ENCODE measurements around the gene ZNF732. TPM values are rescaled to one million over a fixed set of nuclear protein-coding genes. Genes with fewer than 3 reads are reported as not detected.

ZNF732 gene
- total and polyA plus RNA-seq, 2 of the 8 experiments (the other 6 are each of a cell fraction or from before 2014, with no cell fraction given), result 1.9 to 35.7 TPM

GRCh38 chr4:294732-295131, 10.5 kb downstream of the ZNF732 start:
- ChIA-PET CTCF (ENCODE audit: partially characterized antibody) (interaction anchor here (1.0 to 1.9 kb wide), 3 partner anchors 11 to 45 kb away, joined by 3 to 7 read pairs (median 5); partner anchors contain the start of gene ZNF732), POLR2A (ENCODE audit: partially characterized antibody) (interaction anchor here (0.6 to 4.5 kb wide), 5 partner anchors 8 to 132 kb away, joined by 3 to 26 read pairs (median 3); partner anchors contain the start of gene ZNF732)
- Histone ChIP-seq H3K79me2 (ENCODE audit: control insufficient read depth in 1 of 2, insufficient read depth in 2 of 2, low read length in 2 of 2) (peaks cover 21 to 95% of the 10 kb centered on the region in 2 experiments), H3K79me1 (ENCODE audit: low read depth, low read length) (peaks cover 4% of the 10 kb centered on the region; the same call in 1 of the 2 replicates), H2BK15ac (ENCODE audit: low read length) (no peak overlapping the region), H3K9ac (replicated peaks in 1 of 4; ENCODE audit: extremely low read depth in 1 of 4, low read depth in 3 of 4, low read length in 3 of 4) (no peak overlapping the region), H3K18ac (ENCODE audit: extremely low read depth, low read length) (no peak overlapping the region), H3K9me3 (ENCODE audit: insufficient read depth in 2 of 2, low read depth in 1 of 2, low read length in 1 of 2) (peaks cover 0 to 4% of the 10 kb centered on the region in 2 experiments; a peak in 1 of 4 replicates), H4K91ac (replicated peaks; ENCODE audit: insufficient read length, low read length) (no peak overlapping the region), H4K8ac (ENCODE audit: extremely low read depth, insufficient read depth, low read length) (no peak overlapping the region), H2AK5ac (ENCODE audit: low read depth, low read length) (no peak overlapping the region), H2BK12ac (ENCODE audit: low read depth, low read length) (no peak overlapping the region), H2BK20ac (ENCODE audit: low read length) (no peak overlapping the region), H3K27ac (ENCODE audit: low read depth, low read length) (no peak overlapping the region), H2BK5ac (ENCODE audit: low read depth, low read length) (no peak overlapping the region), H3K4me1 (replicated peaks in 1 of 4; ENCODE audit: control insufficient read depth in 3 of 4, insufficient read depth in 4 of 4, low read length in 3 of 4) (peaks cover 0 to 3% (median 1%) of the 10 kb centered on the region in 4 experiments; a peak in 2 of 7 replicates), H2AFZ (ENCODE audit: low read length) (no peak overlapping the region), H3K23me2 (ENCODE audit: low read depth, low read length) (no peaks in the 10 kb centered on the region), H2BK120ac (replicated peaks; ENCODE audit: low read depth, low read length) (no peak overlapping the region), H3K36me3 (ENCODE audit: control insufficient read depth in 2 of 4, insufficient read depth in 4 of 4, low read length in 3 of 4) (peaks cover 0 to 6% (median 3%) of the 10 kb centered on the region in 4 experiments; a peak in 4 of 8 replicates), H3K4ac (replicated peaks; ENCODE audit: insufficient read length, low read depth, low read length) (no peak overlapping the region), H3K14ac (ENCODE audit: insufficient read length) (no peak overlapping the region), H3K56ac (replicated peaks; ENCODE audit: insufficient read length, low read depth, low read length) (no peak overlapping the region), H3K23ac (ENCODE audit: insufficient read length) (no peak overlapping the region), H3K4me3 (ENCODE audit: extremely low read depth in 1 of 4, insufficient read depth in 2 of 4, low read depth in 3 of 4, low read length in 4 of 4) (no peak overlapping the region), H4K20me1 (replicated peaks in 1 of 2; ENCODE audit: control insufficient read depth in 1 of 2, insufficient read depth in 2 of 2, low read length in 2 of 2) (peaks cover 7 to 10% of the 10 kb centered on the region in 2 experiments), H3K4me2 (ENCODE audit: insufficient read depth in 1 of 2, low read depth in 2 of 2, low read length in 2 of 2) (no peak overlapping the region), H3K27me3 (replicated peaks in 1 of 4; ENCODE audit: control insufficient read depth in 3 of 4, extremely low read depth in 1 of 4, insufficient read depth in 3 of 4, low read length in 3 of 4) (no peaks in the 10 kb centered on the region), H4K5ac (ENCODE audit: insufficient read length, low read depth, low read length) (no peak overlapping the region)
- FAIRE-seq, result no peak
- TF ChIP-seq CEBPB (IDR thresholded peaks at IDR 0.05; ENCODE audit: low read depth, low read length) (no peak), SRF (IDR thresholded peaks at IDR 0.05; ENCODE audit: low read depth, low read length) (no peak), TAF1 (IDR thresholded peaks at IDR 0.05; ENCODE audit: low read depth, low read length) (no peak), BRCA1 (IDR thresholded peaks at IDR 0.05; ENCODE audit: low read depth, low read length) (no peak), FOSL1 (IDR thresholded peaks at IDR 0.05; ENCODE audit: insufficient read depth, low read depth, low read length) (no peak)
- WGBS, 2 experiments (ENCODE audit: extremely low coverage in 1 of 2, insufficient coverage in 1 of 2, insufficient read length in 1 of 2, insufficient replicate concordance in 2 of 2, low coverage in 1 of 2, low lambda C conversion rate in 2 of 2, missing lambda C conversion rate in 1 of 2), result 89% methylated on average over 3 of the region's 3 CpGs; no CpG with 5 or more reads in 1 of the 2 experiments
- DNase-seq (ENCODE audit: low read depth in 1 of 2, low spot score in 2 of 2), result no peak

Data from H1 (cell line).